HG03378 (cell line): ENCODE data around the gene LARGE1.

Experiments
- ATAC-seq: cut with Tn5 transposase; IDR thresholded peaks from one replicate; pipeline ENCODE4 v1.9.1; 2021; ENCODE audit warnings: mild to moderate bottlenecking, moderate library complexity; ENCODE audit not compliant: unreplicated experiment

The LARGE1 gene

DNA sequence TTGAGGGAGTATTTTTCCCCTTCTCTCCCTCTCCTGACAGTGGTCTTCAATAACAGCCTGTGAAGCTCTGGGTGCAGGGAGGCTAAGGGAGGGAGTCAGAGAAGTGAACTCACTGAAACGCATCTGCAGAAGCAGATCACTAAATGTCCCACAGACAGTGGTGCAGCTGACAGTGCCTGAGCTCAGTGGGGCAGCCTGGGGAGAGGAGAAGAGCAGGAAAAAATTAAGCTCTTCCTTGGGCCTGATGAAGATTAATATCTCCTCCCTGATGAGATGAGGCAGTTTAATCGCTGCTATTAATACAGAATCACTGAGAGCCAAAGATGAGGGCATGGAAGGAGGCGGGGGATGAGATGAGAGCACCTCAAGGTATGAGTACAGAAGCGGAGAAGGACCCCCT, 180.8 kb downstream of the LARGE1 start:
- ATAC-seq, result no peak

DNA sequence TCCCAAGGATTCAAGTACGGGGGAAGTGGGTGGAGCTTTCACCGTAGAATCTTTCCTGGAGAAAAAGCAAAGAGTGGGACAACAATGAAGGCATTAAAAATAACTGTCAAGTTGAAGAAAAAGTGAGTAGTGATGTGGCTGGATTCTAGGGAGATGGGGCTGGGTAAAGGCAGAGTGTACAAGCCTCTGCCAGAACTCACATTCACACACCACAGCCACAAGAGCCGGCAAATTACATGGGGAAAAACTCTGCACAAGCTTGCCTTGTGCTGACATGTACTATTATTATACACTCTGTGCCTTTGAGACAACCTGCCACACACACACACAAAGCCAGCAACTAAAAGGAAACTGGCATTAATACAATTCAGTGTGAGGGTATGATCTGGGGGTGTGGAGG, 182.6 kb downstream of the LARGE1 start:
- no peak for ATAC-seq

DNA sequence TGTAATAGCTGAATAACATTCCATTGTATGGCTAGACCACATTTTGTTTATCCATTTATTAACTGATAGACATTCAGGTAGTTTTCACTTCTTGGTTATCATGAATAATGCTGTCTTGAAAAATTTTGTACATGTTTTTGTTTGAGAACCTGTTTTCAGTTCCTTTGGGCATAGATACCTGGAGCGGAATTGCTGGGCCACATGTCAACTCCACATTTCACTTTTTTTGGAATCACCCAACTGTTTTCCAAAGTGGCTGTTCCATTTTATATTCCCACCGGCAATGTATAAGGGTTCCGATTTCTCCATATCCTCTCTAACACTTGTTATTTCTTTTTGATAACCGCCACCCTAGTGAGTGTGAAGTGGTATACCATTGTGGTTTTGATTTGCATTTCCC, 184.3 kb downstream of the LARGE1 start:
- ATAC-seq, result no peak

DNA sequence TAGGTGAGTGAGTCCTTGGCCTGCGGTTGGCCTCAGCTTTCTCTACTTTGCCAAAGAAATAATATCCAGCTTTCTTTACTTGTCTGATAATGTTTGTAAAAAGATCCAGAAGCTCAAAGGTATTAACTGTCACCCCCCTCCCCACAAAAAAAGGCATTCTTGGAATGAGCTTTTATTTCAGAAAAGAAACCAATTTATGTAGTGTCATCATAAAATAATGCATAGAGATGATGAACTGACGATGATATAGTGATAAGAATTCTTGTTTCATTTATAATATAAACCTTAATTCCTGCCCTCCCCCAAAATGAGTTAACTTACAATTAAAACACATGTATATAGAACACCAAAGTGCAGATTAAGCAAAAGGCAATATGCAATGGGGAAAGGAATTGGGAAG, 191.4 kb downstream of the LARGE1 start:
- no peak for ATAC-seq

DNA sequence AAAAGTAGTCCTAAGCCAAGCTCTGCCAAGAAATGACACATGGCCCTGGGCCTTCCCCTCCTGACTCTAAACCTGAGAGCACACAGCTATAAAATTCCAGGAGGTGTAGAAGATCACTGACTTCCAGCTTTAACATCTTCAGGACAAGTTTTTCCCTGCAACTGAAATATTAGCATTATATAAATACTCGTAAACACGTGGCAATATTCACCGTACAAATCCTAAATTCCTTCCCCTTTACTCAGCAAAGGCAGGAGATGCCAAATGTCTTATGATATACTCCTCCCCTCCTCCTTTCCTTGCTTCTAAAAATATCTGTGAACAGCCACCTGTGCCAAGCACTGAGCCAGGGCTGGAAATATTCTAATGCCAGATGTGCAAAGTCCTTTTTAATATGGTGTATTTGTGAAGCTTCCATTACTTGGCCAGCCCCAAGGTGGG, 194.0 kb downstream of the LARGE1 start:
- ATAC-seq, result no peak

- ATAC-seq, result no peak
Measured at GRCh38 chr22:33723915-33724314, 196.4 kb downstream of the LARGE1 start.

DNA sequence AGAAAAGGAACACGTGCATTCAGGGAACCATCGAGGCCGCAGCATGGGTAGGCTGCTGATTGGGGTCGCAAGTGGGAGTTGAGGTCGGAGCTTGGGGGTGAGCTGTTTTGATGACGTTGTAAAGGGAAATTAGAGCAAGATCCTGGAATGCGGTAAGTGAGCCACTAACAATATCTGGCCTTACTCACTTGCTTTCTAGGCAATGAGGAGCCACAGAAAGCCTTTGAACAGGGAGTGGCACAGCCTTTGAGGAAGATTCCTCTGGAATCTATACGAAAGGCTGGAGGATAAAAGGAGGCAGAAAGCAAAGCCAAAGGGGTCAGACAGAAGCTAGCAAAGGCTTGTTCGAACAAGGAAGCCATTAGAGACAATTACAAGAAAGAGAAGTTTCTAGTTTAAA, 197.5 kb downstream of the LARGE1 start:
- no peak for ATAC-seq

DNA sequence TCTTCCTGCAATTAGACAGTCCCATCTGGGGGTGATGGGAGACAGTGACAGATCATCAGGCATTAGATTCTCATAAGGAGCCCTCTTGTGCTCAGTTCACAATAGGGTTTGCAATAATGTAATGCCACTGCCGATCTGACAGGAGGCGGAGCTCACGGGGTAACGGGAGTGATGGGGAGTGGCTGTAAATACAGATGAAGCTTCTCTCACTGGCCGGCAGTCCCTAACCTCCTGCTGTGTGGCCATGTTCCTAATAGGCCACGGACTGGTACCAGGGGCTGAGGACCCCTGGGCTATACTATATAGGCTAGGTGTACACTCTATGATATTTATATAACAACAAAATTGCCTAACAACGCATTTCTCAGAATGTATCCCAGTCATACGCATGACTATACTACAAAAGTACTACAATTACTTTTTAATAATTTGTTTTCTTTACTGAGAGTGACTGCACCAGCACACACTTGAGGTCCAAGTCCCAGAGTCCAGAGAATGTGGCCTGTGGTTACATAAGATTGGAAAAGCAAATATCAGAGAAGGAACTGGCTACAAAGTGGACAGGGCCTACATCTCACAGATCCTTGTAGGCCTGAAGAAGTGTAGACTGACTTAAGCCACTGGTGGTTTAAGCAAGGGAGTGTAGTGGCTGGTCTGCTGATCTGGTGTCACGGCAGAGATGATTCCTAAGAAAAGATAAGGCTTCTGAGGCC, 200.0 kb downstream of the LARGE1 start:
- no peak for ATAC-seq

GRCh38 chr22:33717694-33718396, 202.4 kb downstream of the LARGE1 start:
- ATAC-seq, result no peak

GRCh38 chr22:33715237-33715985, 204.9 kb downstream of the LARGE1 start:
- no peak for ATAC-seq

GRCh38 chr22:33710326-33710725, 209.9 kb downstream of the LARGE1 start:
- ATAC-seq, result no peak

DNA sequence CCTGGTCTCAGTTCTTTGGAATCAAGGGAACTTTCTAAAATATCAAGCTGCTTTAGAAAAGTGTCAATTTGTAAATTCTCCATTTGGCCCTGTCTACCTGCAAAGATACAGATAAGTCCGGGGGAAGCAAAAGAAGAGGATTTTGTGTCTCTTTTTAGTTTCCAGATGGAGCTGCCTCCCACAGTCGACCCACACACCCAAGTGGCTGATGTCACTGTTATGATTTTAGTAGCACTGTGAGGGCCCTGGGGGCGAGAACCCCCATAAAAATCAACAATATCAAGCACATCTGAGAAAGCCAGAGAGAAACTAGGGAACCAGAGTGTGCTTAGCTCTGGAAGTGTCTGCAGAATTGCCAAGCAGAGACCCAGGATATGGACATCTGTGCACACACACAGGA, 212.7 kb downstream of the LARGE1 start:
- no peak for ATAC-seq

DNA sequence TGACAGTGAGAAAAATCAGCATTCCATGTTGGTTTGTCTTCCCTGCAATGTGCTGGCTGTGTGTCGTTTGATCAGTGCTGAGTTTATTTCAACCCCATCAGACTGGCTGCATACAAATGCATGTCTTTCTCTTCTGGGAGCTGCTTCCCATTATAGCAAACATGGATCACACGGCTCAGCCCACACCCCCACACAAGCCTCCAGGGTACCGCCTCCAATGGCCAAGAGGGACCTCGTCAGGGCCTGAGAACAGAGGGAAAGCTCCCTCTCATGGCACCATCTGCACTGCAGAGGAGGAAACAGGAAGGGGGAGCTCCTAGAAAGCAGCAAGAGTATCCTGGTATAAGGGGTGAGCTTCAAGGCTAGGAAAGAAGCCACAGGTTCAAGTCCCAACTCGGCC, 214.2 kb downstream of the LARGE1 start:
- ATAC-seq, result no peak

- ATAC-seq, result no peak
Measured at GRCh38 chr22:33699176-33699575, 221.1 kb downstream of the LARGE1 start.

DNA sequence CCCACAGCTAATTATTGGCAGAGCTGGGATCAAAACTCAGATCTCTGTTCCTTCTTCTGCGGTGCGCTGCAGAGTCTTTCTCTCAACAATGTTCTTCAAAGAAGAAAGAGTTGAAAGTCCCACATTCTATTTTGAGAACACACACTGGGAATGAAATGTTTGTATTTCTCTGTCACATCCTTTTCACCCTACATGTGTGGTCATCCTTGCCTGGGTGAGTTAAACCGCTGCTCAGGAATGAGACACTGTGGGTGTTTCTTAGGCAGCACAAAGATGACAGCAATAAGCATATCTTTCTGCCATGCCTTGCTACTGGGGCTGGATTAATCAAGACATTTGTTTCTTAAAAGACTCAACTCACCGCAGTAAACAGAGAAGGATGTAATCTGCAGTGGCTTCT, 222.6 kb downstream of the LARGE1 start:
- no peak for ATAC-seq

GRCh38 chr22:33691057-33691630, 229.1 kb downstream of the LARGE1 start:
- no peak for ATAC-seq

DNA sequence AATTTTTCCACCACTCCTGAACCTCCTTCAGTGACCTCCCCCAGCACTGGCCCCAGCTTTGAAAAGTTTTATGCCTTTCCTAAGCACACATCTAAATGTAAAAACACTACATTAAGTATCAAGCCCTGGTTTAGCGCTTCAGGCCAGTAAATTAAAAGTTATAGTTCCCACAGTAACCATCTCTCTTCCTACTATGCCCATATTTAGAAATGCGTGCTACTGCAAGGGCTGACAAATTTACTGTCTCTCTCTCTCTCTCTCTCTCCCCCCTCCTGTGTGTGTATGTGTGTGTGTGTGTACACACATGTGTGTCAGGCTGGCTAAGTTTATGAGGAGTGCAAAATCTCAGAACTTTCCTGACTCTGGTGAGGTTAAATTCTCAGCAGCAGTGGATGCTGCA, 231.4 kb downstream of the LARGE1 start:
- ATAC-seq, result no peak

DNA sequence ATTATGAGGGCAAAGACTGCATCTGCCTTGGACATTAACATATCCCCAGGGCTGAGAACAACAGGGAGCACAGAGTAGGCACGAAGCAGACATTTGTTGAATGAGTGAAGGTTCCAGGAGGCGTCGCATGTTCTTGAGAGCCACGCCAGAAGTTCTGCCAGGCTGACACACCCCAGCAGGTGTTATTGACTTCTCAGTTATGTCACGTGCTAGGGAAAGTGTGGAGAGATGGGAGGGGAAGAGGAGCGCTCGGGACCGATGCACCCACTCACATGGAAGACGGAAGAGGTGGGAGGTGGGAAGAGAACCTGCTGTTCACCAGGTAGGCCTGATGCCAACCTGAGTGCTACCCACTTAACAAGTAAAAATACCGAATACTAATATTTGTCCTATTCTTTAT, 232.8 kb downstream of the LARGE1 start:
- no peak for ATAC-seq

DNA sequence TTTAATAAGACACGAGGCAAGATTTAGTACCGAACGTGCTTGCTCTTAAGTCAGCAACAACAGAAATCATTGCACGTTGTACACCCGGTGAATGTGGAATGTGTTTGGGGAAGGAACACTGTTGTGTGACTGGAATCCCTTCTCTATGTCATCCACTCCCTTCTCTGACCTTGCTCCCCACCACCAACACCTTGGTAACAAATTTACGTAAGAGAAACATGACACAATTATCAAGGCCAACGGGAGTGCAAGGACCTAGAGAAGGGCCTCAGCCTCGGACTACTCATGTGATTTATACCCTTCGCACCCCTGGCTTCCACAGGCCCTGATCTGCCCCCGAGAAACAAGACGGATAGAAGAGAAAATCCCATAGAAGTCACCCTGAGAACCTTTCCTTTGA, 236.2 kb downstream of the LARGE1 start:
- no peak for ATAC-seq

DNA sequence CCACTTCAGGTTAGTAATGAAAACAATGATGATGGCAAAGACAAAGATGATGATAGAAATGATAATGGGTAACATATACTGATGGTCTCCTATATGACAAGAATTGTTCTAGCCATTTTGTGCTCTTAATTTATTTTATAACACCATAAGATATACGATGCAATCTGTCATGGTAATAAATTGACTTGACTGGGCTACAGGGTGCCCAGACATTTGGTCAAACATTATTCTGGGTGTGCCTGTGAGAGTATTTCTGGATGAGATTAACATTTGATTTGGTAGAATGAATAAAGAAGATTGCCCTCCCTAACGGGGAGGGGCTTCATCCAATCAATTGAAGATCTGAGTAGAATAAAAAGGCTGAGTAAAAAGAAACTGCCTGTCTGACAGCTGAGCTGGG, 237.3 kb downstream of the LARGE1 start:
- no peak for ATAC-seq

- ATAC-seq, result no peak
Measured at GRCh38 chr22:33680632-33681031, 239.6 kb downstream of the LARGE1 start.

- no peak for ATAC-seq
Measured at GRCh38 chr22:33678523-33678922, 241.8 kb downstream of the LARGE1 start.
